Gastroesophageal sphincter (tissue), 3 donors: ENCODE results near the gene ERC1.

Source experiments
- EP300 ChIP-seq: sonication (generic); formaldehyde crosslinking; IDR thresholded peaks from one replicate; pipeline ENCODE4 v1.6.1; 2017; ENCODE audit warnings: antibody characterized with exemption, mild to moderate bottlenecking
- POLR2A ChIP-seq, 2 donors: fragments of 450-650 bp; IDR thresholded peaks; one replicate each; pipeline ENCODE4 v1.6.1; 2017; ENCODE audit warnings: antibody characterized with exemption in 2 of 2, mild to moderate bottlenecking in 2 of 2, moderate library complexity in 1 of 2
- POLR2AphosphoS5 ChIP-seq: sonication (generic); formaldehyde crosslinking; IDR thresholded peaks from one replicate; pipeline ENCODE4 v1.6.1; 2017; ENCODE audit warnings: antibody characterized with exemption
- TF ChIP-seq, protein P1 (sequence below), 4 experiments: fragments of 200-600 bp in 2 of 4; fragments of 450-650 bp in 2 of 4; sonication (generic) in 1 of 4; IDR thresholded peaks; one replicate each; pipeline ENCODE4 v1.5.1; 2017 to 2019; ENCODE audit warnings: antibody characterized with exemption in 4 of 4, mild to moderate bottlenecking in 2 of 4, moderate library complexity in 2 of 4

DNA sequence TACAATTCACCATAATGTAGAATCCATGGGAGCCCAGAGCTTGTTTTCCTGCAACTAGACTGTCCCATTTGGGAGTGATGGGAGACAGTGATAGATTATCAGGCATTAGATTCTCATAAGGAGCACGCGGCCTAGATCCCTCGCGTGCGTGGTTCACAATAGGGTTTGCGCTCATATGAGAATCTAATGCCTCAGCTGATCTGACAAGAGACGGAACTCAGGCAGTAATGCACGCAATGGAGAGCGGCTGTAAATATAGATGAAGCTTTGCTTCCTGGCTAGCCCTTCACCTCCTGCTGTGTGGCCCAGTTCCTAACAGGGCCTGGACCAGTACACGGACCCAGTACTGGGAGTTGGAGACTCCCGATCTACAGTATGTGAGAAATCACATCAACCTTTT is 476.7 kb downstream of the ERC1 start:
- TF ChIP-seq, protein P1, sequence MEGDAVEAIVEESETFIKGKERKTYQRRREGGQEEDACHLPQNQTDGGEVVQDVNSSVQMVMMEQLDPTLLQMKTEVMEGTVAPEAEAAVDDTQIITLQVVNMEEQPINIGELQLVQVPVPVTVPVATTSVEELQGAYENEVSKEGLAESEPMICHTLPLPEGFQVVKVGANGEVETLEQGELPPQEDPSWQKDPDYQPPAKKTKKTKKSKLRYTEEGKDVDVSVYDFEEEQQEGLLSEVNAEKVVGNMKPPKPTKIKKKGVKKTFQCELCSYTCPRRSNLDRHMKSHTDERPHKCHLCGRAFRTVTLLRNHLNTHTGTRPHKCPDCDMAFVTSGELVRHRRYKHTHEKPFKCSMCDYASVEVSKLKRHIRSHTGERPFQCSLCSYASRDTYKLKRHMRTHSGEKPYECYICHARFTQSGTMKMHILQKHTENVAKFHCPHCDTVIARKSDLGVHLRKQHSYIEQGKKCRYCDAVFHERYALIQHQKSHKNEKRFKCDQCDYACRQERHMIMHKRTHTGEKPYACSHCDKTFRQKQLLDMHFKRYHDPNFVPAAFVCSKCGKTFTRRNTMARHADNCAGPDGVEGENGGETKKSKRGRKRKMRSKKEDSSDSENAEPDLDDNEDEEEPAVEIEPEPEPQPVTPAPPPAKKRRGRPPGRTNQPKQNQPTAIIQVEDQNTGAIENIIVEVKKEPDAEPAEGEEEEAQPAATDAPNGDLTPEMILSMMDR (IDR thresholded peaks at IDR 0.05): no peak
- TF ChIP-seq POLR2A (IDR thresholded peaks at IDR 0.05): no peak
- no peak for TF ChIP-seq EP300
- TF ChIP-seq POLR2AphosphoS5: no peak
